HepG2 (cell line): Measurements from ENCODE around the gene MT1M. TPM values are rescaled to one million over a fixed set of nuclear protein-coding genes. Genes with fewer than 3 reads are reported as not detected.
A peak's percentile ranks its signal among the peaks of the same experiment; 100 is the strongest.

Experiments
- ASH2L ChIP-seq: fragments of 300-600, 200-600 bp; sonication (generic); IDR thresholded peaks from 2 replicates; pipeline ENCODE4 v1.7.0; 2017; ENCODE audit warnings: low read depth, mild to moderate bottlenecking, moderate library complexity, mixed read lengths, low read length; ENCODE audit not compliant: insufficient read length
- DPF2 ChIP-seq: sonication (generic); formaldehyde crosslinking; IDR thresholded peaks from 2 replicates; pipeline ENCODE4 v1.4.0; 2020; ENCODE audit warnings: mild to moderate bottlenecking, low read depth, missing genetic modification reagents, borderline replicate concordance
- FOXJ3 ChIP-seq: sonication (generic); formaldehyde crosslinking; IDR thresholded peaks from 2 replicates; pipeline ENCODE4 v1.4.0; 2020; ENCODE audit warnings: missing genetic modification reagents, mild to moderate bottlenecking, borderline replicate concordance
- HDAC2 ChIP-seq: sonication (generic); formaldehyde crosslinking; IDR thresholded peaks from 2 replicates; pipeline ENCODE4 v1.4.0; 2020; ENCODE audit warnings: missing genetic modification reagents
- IKZF1 ChIP-seq: fragments of 450-650 bp; IDR thresholded peaks from 2 replicates; pipeline ENCODE4 v1.7.1; 2016
- LCORL ChIP-seq, 2 experiments: fragments of 450-650 bp in 1 of 2; sonication (generic) in 1 of 2; formaldehyde crosslinking in 1 of 2; IDR thresholded peaks; 2 replicates each; pipeline versions ENCODE4 v1.5.0 to v1.6.1; 2017 to 2020; ENCODE audit warnings: antibody characterized with exemption in 1 of 2, missing genetic modification reagents in 1 of 2
- MTF2 ChIP-seq: sonication (generic); formaldehyde crosslinking; IDR thresholded peaks from 2 replicates; pipeline ENCODE4 v1.5.0; 2020; ENCODE audit warnings: missing genetic modification reagents, borderline replicate concordance
- MXD1 ChIP-seq: sonication (generic); formaldehyde crosslinking; IDR thresholded peaks from 2 replicates; pipeline ENCODE4 v1.4.0; 2020; ENCODE audit warnings: mild to moderate bottlenecking, missing genetic modification reagents
- MXD3 ChIP-seq: IDR thresholded peaks from 2 replicates; pipeline ENCODE4 v1.6.1; 2016; ENCODE audit warnings: mild to moderate bottlenecking, missing biosample characterization, missing genetic modification reagents
- NPAS2 ChIP-seq: sonication (generic); formaldehyde crosslinking; IDR thresholded peaks from 2 replicates; pipeline ENCODE4 v1.8.0; 2022; ENCODE audit warnings: mild to moderate bottlenecking, missing genetic modification reagents, borderline replicate concordance
- NR2C2 ChIP-seq: sonication (generic); formaldehyde crosslinking; IDR thresholded peaks from 2 replicates; pipeline ENCODE4 v1.4.0; 2020; ENCODE audit warnings: missing genetic modification reagents, mild to moderate bottlenecking, moderate library complexity, borderline replicate concordance
- RNF2 ChIP-seq: fragments of 450-650 bp; conservative IDR thresholded peaks from 2 replicates; pipeline ENCODE4 v1.6.1; 2016; ENCODE audit warnings: low read depth
- RXRB ChIP-seq: IDR thresholded peaks from 2 replicates; pipeline ENCODE4 v1.6.1; 2016; ENCODE audit warnings: borderline replicate concordance, missing genetic modification reagents, missing compliant biosample characterization
- TRAFD1 ChIP-seq: sonication (generic); formaldehyde crosslinking; IDR thresholded peaks from 2 replicates; pipeline ENCODE4 v1.5.1; 2020; ENCODE audit warnings: missing genetic modification reagents, mild to moderate bottlenecking, borderline replicate concordance
- ZNF230 ChIP-seq: sonication (generic); formaldehyde crosslinking; IDR thresholded peaks from 2 replicates; pipeline ENCODE4 v1.4.0; 2020; ENCODE audit warnings: mild to moderate bottlenecking, missing genetic modification reagents
- ZNF274 ChIP-seq: sonication (generic); formaldehyde crosslinking; IDR thresholded peaks from 2 replicates; pipeline ENCODE4 v1.5.1; 2020; ENCODE audit warnings: mild to moderate bottlenecking, missing genetic modification reagents
- ZNF30 ChIP-seq: sonication (generic); formaldehyde crosslinking; IDR thresholded peaks from 2 replicates; pipeline ENCODE4 v1.5.0; 2020; ENCODE audit warnings: mild to moderate bottlenecking, missing genetic modification reagents
- ZNF672 ChIP-seq: sonication (generic); formaldehyde crosslinking; IDR thresholded peaks from 2 replicates; pipeline ENCODE4 v1.8.1; 2022; ENCODE audit warnings: missing genetic modification reagents
- ZNF678 ChIP-seq: sonication (generic); formaldehyde crosslinking; IDR thresholded peaks from 2 replicates; pipeline ENCODE4 v1.4.0; 2020; ENCODE audit warnings: mild to moderate bottlenecking, missing genetic modification reagents
- polyA plus RNA-seq, 8 experiments: library from polyadenylated mRNA; depleted of rRNA in 3 of 8; stranded (reverse) in 7 of 8; unstranded in 1 of 8; fragments of >200 nt; fragmentation: Illumina TruSeq in 4 of 8; extraction: Trizol in 4 of 8; gene quantifications; 2 replicates each; pipeline versions ENCODE4 v1.2.1 to v1.2.3, GENCODE V29; 2011 to 2016; ENCODE audit warnings: low read depth in 4 of 8, missing spikeins in 1 of 8, mixed read lengths in 1 of 8; ENCODE audit not compliant: insufficient read depth in 1 of 8
- total RNA-seq, 5 experiments: library from RNA; depleted of rRNA; stranded (reverse); fragments of >200 nt; fragmentation: Illumina TruSeq; extraction: Trizol; gene quantifications; 2 replicates each; pipeline ENCODE4 v1.2.3, GENCODE V29; 2016; ENCODE audit warnings: low read depth in 1 of 5
- TF ChIP-seq, protein P1 (sequence below): sonication (generic); formaldehyde crosslinking; IDR thresholded peaks from 2 replicates; pipeline ENCODE4 v1.4.0; 2020; ENCODE audit warnings: mild to moderate bottlenecking, low read depth, missing genetic modification reagents
- TF ChIP-seq, protein P2 (sequence below): sonication (generic); formaldehyde crosslinking; IDR thresholded peaks from 2 replicates; pipeline ENCODE4 v1.4.0; 2020; ENCODE audit warnings: mild to moderate bottlenecking, low read depth, missing genetic modification reagents
- TF ChIP-seq, protein P3 (sequence below): sonication (generic); formaldehyde crosslinking; IDR thresholded peaks from 2 replicates; pipeline ENCODE4 v1.8.0; 2022; ENCODE audit warnings: missing genetic modification reagents, low read depth, mild to moderate bottlenecking, borderline replicate concordance
- TF ChIP-seq, protein P4 (sequence below): sonication (generic); formaldehyde crosslinking; IDR thresholded peaks from 2 replicates; pipeline ENCODE4 v1.8.1; 2023; ENCODE audit warnings: missing genetic modification reagents, mild to moderate bottlenecking, borderline replicate concordance

The MT1M gene
- total and polyA plus RNA-seq, 2 of the 13 experiments (the other 11 are each of a cell fraction or from before 2014, with no cell fraction given) = 4.6 TPM; not detected in 1

GRCh38 chr16:56603589-56603988 lies 28.9 kb upstream of the MT1M start (continued):
- no peak for TF ChIP-seq MTF2 (CRISPR knock-in tag)
- no peak for TF ChIP-seq ZNF672
- TF ChIP-seq RNF2 = no peak
- no peak for TF ChIP-seq MXD1 (CRISPR knock-in tag)
- TF ChIP-seq TRAFD1 (CRISPR knock-in tag) = 0 out of 2 replicates have a peak, but pooled peaks have one; percentile 46
- peak; percentile 57; the same call in 1 of the 2 replicates for TF ChIP-seq RXRB (CRISPR knock-in tag)
- peak; percentile 56; the same call in 1 of the 2 replicates for TF ChIP-seq HDAC2
- no peak for TF ChIP-seq ZNF274 (CRISPR knock-in tag)
- TF ChIP-seq, protein P1, sequence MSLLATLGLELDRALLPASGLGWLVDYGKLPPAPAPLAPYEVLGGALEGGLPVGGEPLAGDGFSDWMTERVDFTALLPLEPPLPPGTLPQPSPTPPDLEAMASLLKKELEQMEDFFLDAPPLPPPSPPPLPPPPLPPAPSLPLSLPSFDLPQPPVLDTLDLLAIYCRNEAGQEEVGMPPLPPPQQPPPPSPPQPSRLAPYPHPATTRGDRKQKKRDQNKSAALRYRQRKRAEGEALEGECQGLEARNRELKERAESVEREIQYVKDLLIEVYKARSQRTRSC (CRISPR knock-in tag) = no peak
- TF ChIP-seq, protein P2, sequence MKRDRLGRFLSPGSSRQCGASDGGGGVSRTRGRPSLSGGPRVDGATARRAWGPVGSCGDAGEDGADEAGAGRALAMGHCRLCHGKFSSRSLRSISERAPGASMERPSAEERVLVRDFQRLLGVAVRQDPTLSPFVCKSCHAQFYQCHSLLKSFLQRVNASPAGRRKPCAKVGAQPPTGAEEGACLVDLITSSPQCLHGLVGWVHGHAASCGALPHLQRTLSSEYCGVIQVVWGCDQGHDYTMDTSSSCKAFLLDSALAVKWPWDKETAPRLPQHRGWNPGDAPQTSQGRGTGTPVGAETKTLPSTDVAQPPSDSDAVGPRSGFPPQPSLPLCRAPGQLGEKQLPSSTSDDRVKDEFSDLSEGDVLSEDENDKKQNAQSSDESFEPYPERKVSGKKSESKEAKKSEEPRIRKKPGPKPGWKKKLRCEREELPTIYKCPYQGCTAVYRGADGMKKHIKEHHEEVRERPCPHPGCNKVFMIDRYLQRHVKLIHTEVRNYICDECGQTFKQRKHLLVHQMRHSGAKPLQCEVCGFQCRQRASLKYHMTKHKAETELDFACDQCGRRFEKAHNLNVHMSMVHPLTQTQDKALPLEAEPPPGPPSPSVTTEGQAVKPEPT (CRISPR knock-in tag) = no peak
- TF ChIP-seq, protein P3, sequence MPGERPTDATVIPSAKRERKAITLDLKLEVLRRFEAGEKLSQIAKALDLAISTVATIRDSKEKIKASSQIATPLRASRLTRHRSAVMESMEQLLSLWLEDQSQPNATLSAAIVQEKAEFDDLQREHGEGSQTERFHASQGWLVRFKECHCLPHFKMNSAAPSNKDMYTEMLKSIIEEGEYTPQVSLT = no peak
- no peak for TF ChIP-seq NR2C2 (CRISPR knock-in tag)
- TF ChIP-seq DPF2 = no peak
- no peak for TF ChIP-seq ASH2L
- no peak for TF ChIP-seq MXD3 (CRISPR knock-in tag)
- no peak for TF ChIP-seq IKZF1
- no peak for TF ChIP-seq ZNF30
- no peak for TF ChIP-seq FOXJ3 (CRISPR knock-in tag)
- no peak for TF ChIP-seq ZNF678 (CRISPR knock-in tag)
- no peak for TF ChIP-seq ZNF230 (CRISPR knock-in tag)
- TF ChIP-seq, protein P4, sequence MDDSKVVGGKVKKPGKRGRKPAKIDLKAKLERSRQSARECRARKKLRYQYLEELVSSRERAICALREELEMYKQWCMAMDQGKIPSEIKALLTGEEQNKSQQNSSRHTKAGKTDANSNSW = no peak
- TF ChIP-seq NPAS2 = no peak
- TF ChIP-seq LCORL (IDR thresholded peaks at IDR 0.05) = no peak
- 0 out of 2 replicates have a peak, but pooled peaks have one; percentile 56 for TF ChIP-seq LCORL (CRISPR knock-in tag; IDR thresholded peaks at IDR 0.05)
